BJ (cell line): Measurements from ENCODE around the gene VSIG10L2. TPM values are rescaled to one million over a fixed set of nuclear protein-coding genes. Genes with fewer than 3 reads are reported as not detected.

Experiments
- CTCF ChIA-PET: fragments of 350-600 bp; formaldehyde crosslinking; extraction: SDS; loops from one replicate; lab custom pipeline; 2021; ENCODE audit warnings: antibody characterized with exemption, inconsistent platforms; lab: Yijun Ruan, JAX
- POLR2A ChIA-PET: fragments of 300-600 bp; sonication (Branson Sonifier 250); formaldehyde crosslinking; extraction: SDS; loops from one replicate; lab custom pipeline; 2021; ENCODE audit warnings: antibody characterized with exemption; lab: Charles Lee
- DNase-seq: peaks from one replicate; pipeline ENCODE4 v3.0.0-alpha.2; 2011; ENCODE audit warnings: low read depth
- H3K27me3 ChIP-seq: 2 replicates; pipeline ENCODE4 v1.6.0; 2011; ENCODE audit warnings: low read length; ENCODE audit not compliant: control insufficient read depth, insufficient read depth
- H3K36me3 ChIP-seq: 2 replicates; pipeline ENCODE4 v1.5.1; 2011; ENCODE audit warnings: low read length; ENCODE audit not compliant: control insufficient read depth, insufficient read depth
- H3K4me3 ChIP-seq: 2 replicates; pipeline ENCODE4 v1.5.1; 2011; ENCODE audit warnings: low read depth, mild to moderate bottlenecking, control low read depth, low read length
- polyA minus RNA-seq: library from RNA; depleted of rRNA, polyadenylated mRNA; stranded (reverse); fragments of >200 nt; gene quantifications from 2 replicates; pipeline ENCODE4 v1.2.3, GENCODE V29; 2011; rRNA and poly(A)+ RNA removed
- polyA plus RNA-seq: library from polyadenylated mRNA; depleted of rRNA; stranded (reverse); fragments of >200 nt; gene quantifications from 2 replicates; pipeline ENCODE4 v1.2.3, GENCODE V29; 2011; rRNA removed
- TF ChIP-seq, protein P1 (sequence below): IDR thresholded peaks from 2 replicates; pipeline ENCODE4 v1.5.1; 2011; ENCODE audit warnings: low read depth, mild to moderate bottlenecking, control low read depth, inconsistent platforms, low read length, moderate library complexity; ENCODE audit not compliant: insufficient read depth

The VSIG10L2 gene
- polyA plus RNA-seq (not detected in 2 replicates), polyA minus RNA-seq (not detected in 2 replicates)

DNA sequence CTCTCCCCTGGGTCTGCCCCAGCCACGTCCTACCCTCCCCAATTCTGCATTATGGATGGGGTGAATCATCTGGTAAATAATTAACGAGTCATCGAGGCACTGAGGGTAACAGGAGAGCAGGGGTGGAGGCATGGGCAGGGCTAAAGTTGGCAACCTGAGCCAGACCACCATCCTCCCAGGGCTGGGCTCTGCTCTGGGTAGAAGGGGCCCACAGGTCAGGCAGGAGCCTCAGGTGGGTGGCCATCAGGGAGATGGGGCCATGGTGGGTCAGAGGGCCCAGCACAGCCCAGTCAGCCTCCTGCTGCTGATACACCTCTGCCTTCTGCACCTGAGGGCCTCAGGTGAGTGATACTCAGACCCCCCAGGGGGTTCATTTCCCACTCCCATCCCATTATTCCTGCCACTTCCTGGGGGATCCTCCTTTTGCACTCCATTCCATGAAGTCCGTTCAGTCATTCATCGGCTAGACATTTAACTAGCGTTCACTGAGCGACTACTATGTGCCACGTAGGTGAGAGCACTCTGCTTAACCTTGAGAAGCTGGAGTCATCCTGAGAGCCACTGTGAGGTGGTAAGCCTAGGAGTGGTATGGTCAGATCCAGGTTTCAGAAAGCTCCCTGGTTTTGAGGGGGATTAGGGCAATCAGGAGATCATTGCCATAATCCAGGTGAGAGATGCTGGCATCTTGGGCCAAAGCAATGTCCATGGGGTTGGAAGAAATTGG, at the start of gene VSIG10L2:
VSIG10L2 (plus strand) TSS at position 248 of the 724 bp plus-strand sequence; CDS start at position 260, 12 bp downstream.
- CTCF ChIA-PET = interaction anchor here (1.1 to 1.7 kb wide), 4 partner anchors 14 to 249 kb away, joined by 3 to 7 read pairs (median 4); no protein-coding TSS in a partner anchor
- H3K36me3 ChIP-seq = no peaks in the 10 kb centered on the region
- H3K4me3 ChIP-seq = no peak within 1 kb of the TSS
- peaks cover 1% of the 10 kb centered on the region for H3K27me3 ChIP-seq
- POLR2A ChIA-PET = no interaction called here
- no peak for DNase-seq
- TF ChIP-seq, protein P1, sequence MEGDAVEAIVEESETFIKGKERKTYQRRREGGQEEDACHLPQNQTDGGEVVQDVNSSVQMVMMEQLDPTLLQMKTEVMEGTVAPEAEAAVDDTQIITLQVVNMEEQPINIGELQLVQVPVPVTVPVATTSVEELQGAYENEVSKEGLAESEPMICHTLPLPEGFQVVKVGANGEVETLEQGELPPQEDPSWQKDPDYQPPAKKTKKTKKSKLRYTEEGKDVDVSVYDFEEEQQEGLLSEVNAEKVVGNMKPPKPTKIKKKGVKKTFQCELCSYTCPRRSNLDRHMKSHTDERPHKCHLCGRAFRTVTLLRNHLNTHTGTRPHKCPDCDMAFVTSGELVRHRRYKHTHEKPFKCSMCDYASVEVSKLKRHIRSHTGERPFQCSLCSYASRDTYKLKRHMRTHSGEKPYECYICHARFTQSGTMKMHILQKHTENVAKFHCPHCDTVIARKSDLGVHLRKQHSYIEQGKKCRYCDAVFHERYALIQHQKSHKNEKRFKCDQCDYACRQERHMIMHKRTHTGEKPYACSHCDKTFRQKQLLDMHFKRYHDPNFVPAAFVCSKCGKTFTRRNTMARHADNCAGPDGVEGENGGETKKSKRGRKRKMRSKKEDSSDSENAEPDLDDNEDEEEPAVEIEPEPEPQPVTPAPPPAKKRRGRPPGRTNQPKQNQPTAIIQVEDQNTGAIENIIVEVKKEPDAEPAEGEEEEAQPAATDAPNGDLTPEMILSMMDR = no peak

DNA sequence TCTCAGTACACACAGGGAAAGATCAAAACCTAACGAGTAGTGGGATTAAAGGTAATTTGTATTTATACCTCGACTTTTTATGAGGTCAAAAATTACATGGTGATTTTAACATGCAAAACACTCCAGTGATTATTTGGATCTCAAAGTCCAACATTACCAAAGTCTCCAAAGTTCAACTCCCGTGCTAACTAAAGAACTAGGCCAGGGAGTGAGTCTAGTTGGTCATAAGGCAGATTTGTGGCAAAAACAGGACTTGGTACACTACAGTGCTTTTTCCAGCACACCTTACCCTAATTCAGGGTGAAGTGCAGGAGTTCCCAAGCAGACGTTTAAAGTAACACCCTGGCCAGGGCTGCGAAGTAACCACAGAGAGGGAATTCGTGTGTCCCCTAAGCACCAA, 44.0 kb upstream of the VSIG10L2 start:
- DNase-seq = no peak
- ChIA-PET POLR2A (no interaction called here), CTCF (no interaction called here)
- TF ChIP-seq, protein P1 = no peak
- Histone ChIP-seq H3K27me3 (peaks cover 16% of the 10 kb centered on the region), H3K36me3 (0 out of 2 replicates have a peak, but pooled peaks cover 1% of the 10 kb centered on the region), H3K4me3 (no peak overlapping the region)

DNA sequence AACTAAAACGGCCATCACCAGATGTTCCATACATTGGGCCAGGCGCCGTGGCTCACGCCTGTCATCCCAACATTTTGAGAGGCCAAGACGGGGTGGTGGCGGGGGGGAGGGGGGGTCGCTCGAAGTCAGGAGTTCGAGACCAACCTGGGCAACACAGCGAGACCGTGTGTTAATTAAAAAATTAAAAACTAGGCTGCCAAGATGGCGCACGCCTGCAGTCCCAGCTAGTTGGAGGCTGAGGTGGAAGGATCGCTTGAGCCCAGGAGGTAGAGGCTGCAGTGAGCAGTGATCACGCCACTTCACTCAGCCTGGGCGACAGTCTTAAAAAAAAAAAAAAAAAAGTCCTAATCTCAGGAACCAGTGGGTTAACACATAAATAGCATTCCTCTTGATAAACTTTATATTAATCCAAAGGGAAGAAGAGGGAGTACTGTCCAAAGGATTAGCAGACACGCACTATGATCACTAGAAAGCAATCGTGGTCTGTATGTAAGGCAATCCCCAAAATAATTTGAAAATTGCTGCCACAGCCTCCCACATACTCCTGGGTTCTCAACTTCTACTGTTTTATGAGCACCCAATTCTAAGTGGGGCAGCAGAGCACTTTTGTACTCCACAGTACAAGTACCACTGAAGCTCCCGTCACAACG, 43.4 kb upstream of the VSIG10L2 start:
- Histone ChIP-seq H3K27me3 (peaks cover 16% of the 10 kb centered on the region), H3K36me3 (0 out of 2 replicates have a peak, but pooled peaks cover 1% of the 10 kb centered on the region), H3K4me3 (peak overlapping the region; percentile 59)
- ChIA-PET POLR2A (no interaction called here), CTCF (interaction anchor here (0.7 to 0.9 kb wide), 2 partner anchors 10 to 12 kb away, joined by 3 to 6 read pairs; no protein-coding TSS in a partner anchor)
- no peak for DNase-seq
- TF ChIP-seq, protein P1 = no peak

DNA sequence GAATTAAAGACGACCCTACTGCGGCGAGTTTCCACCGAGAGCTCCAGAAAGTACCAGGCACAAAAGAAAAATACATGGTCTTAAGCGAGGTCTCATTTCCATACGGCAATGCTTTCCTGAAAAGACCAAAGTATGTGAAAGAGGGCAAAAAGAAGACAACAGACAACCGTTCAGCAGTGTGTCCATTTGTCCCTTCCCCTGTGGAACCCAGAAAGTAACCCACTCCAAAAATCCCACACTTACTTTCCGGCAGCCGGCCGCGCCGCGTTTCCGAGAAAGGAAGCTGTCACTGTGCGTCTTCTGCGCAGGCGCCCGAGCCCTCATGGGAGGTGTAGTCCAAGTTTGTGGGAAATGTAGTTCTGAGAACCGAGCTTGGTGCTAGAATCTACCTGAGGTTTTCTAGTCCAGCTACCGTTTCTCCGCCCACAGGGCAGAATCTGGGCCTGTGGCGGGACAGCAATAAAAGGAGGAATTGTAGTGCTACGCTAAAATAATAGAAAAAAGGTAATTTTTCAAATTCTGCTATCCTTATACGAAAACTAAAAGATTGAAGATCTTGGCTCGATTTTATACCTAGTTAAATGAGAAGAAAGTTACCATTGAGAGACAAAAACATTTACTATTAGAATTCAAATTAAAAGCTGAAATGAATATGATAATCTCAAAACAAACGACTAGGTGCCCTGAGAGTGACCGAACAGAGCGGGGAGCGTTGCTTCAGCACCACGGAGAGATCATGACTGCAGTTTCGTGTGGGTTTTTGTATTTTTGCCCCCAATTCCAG, 42.7 kb upstream of the VSIG10L2 start, which contains the start of gene PUS3:
PUS3 (minus strand) TSS at position 280 of the 784 bp plus-strand sequence. CDS start 6,922 bp downstream, outside the sequence.
- H3K36me3 ChIP-seq = 0 out of 2 replicates have a peak, but pooled peaks cover 1% of the 10 kb centered on the region
- CTCF ChIA-PET = interaction anchor here (0.7 to 0.9 kb wide), 2 partner anchors 10 to 11 kb away, joined by 3 to 6 read pairs; no protein-coding TSS in a partner anchor

More for the DNA sequence above, 42.7 kb upstream of the VSIG10L2 start, which contains the start of gene PUS3:
- POLR2A ChIA-PET = interaction anchor here (0.6 kb wide), 1 partner anchor 309 kb away, joined by 7 read pairs; no protein-coding TSS in a partner anchor
- TF ChIP-seq, protein P1 = no peak
- H3K27me3 ChIP-seq = peaks cover 16% of the 10 kb centered on the region
- H3K4me3 ChIP-seq = peak within 1 kb of the TSS; percentile 59
- DNase-seq = peak; percentile 29
